ENCODE measurements around the gene ZNF423.

Gene ZNF423

GRCh38 chr16:49618955-49619354 lies 237.0 kb downstream of the ZNF423 start:
- DNase-seq: no peak

GRCh38 chr16:49617710-49618330 lies 238.1 kb downstream of the ZNF423 start:
- no peak for DNase-seq

GRCh38 chr16:49617016-49617629 lies 238.8 kb downstream of the ZNF423 start:
- DNase-seq: no peak

GRCh38 chr16:49615576-49615975 lies 240.3 kb downstream of the ZNF423 start:
- no peak for DNase-seq

GRCh38 chr16:49610983-49611382 lies 244.9 kb downstream of the ZNF423 start:
- no peak for DNase-seq

GRCh38 chr16:49608779-49609178 lies 247.1 kb downstream of the ZNF423 start:
- peak; percentile 24 for DNase-seq

GRCh38 chr16:49608098-49608497 lies 247.8 kb downstream of the ZNF423 start:
- peak; percentile 61 for DNase-seq

GRCh38 chr16:49605536-49606254 lies 250.2 kb downstream of the ZNF423 start:
- DNase-seq: no peak

- no peak for DNase-seq
Observed at GRCh38 chr16:49604602-49605001, 251.3 kb downstream of the ZNF423 start.

- DNase-seq: no peak
Observed at GRCh38 chr16:49603956-49604355, 252.0 kb downstream of the ZNF423 start.

GRCh38 chr16:49602976-49603310 lies 253.0 kb downstream of the ZNF423 start:
- DNase-seq: no peak

GRCh38 chr16:49602201-49602975 lies 253.5 kb downstream of the ZNF423 start:
- no peak for DNase-seq

- DNase-seq: no peak
Observed at GRCh38 chr16:49601576-49601975, 254.3 kb downstream of the ZNF423 start.

- no peak for DNase-seq
Observed at GRCh38 chr16:49600976-49601375, 254.9 kb downstream of the ZNF423 start.

GRCh38 chr16:49600536-49600935 lies 255.4 kb downstream of the ZNF423 start:
- DNase-seq: no peak

GRCh38 chr16:49599704-49600103 lies 256.2 kb downstream of the ZNF423 start:
- DNase-seq: no peak

GRCh38 chr16:49599281-49599680 lies 256.6 kb downstream of the ZNF423 start:
- DNase-seq: no peak

- DNase-seq: no peak
Observed at GRCh38 chr16:49598383-49599170, 257.3 kb downstream of the ZNF423 start.

GRCh38 chr16:49597796-49598195 lies 258.1 kb downstream of the ZNF423 start:
- DNase-seq: no peak

- DNase-seq: peak; percentile 27
Observed at GRCh38 chr16:49596648-49597291, 259.1 kb downstream of the ZNF423 start.

- DNase-seq: peak; percentile 48
Observed at GRCh38 chr16:49596068-49596467, 259.8 kb downstream of the ZNF423 start.
